Trophoblast cell (in vitro differentiated cells and primary cell): ENCODE measurements around the gene TTLL12.

Experiments used
- DNase-seq, 2 donors: peaks; one replicate each; pipeline ENCODE4 v3.0.0-alpha.2; 2016
- H2AFZ ChIP-seq: 2 replicates; pipeline ENCODE4 v1.6.1; 2013; ENCODE audit warnings: low read length, moderate library complexity, mild to moderate bottlenecking; ENCODE audit not compliant: insufficient read depth, poor library complexity
- H2AK5ac ChIP-seq: 2 replicates; pipeline ENCODE4 v1.6.1; 2013; ENCODE audit warnings: mild to moderate bottlenecking, low read length
- H2BK120ac ChIP-seq: 2 replicates; pipeline ENCODE4 v1.6.1; 2013; ENCODE audit warnings: low read length, mild to moderate bottlenecking, moderate library complexity; ENCODE audit not compliant: insufficient read depth, poor library complexity
- H2BK12ac ChIP-seq: 2 replicates; pipeline ENCODE4 v1.6.1; 2013; ENCODE audit warnings: mild to moderate bottlenecking, low read length, moderate library complexity
- H2BK5ac ChIP-seq: 2 replicates; pipeline ENCODE4 v1.6.1; 2013; ENCODE audit warnings: low read length, low read depth, moderate library complexity, mild to moderate bottlenecking; ENCODE audit not compliant: poor library complexity
- H3K14ac ChIP-seq: 2 replicates; pipeline ENCODE4 v1.6.1; 2013; ENCODE audit warnings: mild to moderate bottlenecking, low read length
- H3K18ac ChIP-seq: 2 replicates; pipeline ENCODE4 v1.6.1; 2013; ENCODE audit warnings: mild to moderate bottlenecking, low read length
- H3K23ac ChIP-seq: 2 replicates; pipeline ENCODE4 v1.6.1; 2013; ENCODE audit warnings: low read length
- H3K27ac ChIP-seq: 2 replicates; pipeline ENCODE4 v1.5.1; 2013; ENCODE audit warnings: low read depth, mild to moderate bottlenecking, inconsistent platforms, low read length, moderate library complexity
- H3K27me3 ChIP-seq: 2 replicates; pipeline ENCODE4 v1.6.1; 2013; ENCODE audit warnings: inconsistent platforms, mild to moderate bottlenecking, low read length, moderate library complexity; ENCODE audit not compliant: insufficient read depth
- H3K36me3 ChIP-seq, 2 experiments: 1 replicate in 1 of 2; 2 replicates in 1 of 2; pipeline ENCODE4 v1.6.1; 2013; ENCODE audit warnings: low read length in 2 of 2, mild to moderate bottlenecking in 2 of 2, moderate library complexity in 1 of 2; ENCODE audit not compliant: insufficient read depth in 2 of 2, control insufficient read depth in 1 of 2
- H3K4ac ChIP-seq: 2 replicates; pipeline ENCODE4 v1.6.1; 2013; ENCODE audit warnings: low read depth, mild to moderate bottlenecking, low read length, moderate library complexity
- H3K4me1 ChIP-seq, 2 experiments: 1 replicate in 1 of 2; 2 replicates in 1 of 2; pipeline ENCODE4 v1.6.1; 2013; ENCODE audit warnings: low read length in 2 of 2, mild to moderate bottlenecking in 2 of 2, moderate library complexity in 1 of 2; ENCODE audit not compliant: insufficient read depth in 2 of 2, control insufficient read depth in 1 of 2
- H3K4me2 ChIP-seq: 2 replicates; pipeline ENCODE4 v1.6.1; 2013; ENCODE audit warnings: inconsistent platforms, mild to moderate bottlenecking, low read length, moderate library complexity
- H3K4me3 ChIP-seq: 2 replicates; pipeline ENCODE4 v1.5.1; 2013; ENCODE audit warnings: mild to moderate bottlenecking, low read depth, low read length, inconsistent platforms
- H3K79me1 ChIP-seq: one replicate; pipeline ENCODE4 v1.6.1; 2013; ENCODE audit warnings: low read length
- H3K79me2 ChIP-seq: 2 replicates; pipeline ENCODE4 v1.6.1; 2013; ENCODE audit warnings: low read length, mild to moderate bottlenecking; ENCODE audit not compliant: control insufficient read depth, insufficient read depth, poor library complexity
- H3K9ac ChIP-seq: 2 replicates; pipeline ENCODE4 v1.6.1; 2013; ENCODE audit warnings: mild to moderate bottlenecking, low read length
- H3K9me3 ChIP-seq: 2 replicates; pipeline ENCODE4 v1.6.1; 2013; ENCODE audit warnings: low read depth, mild to moderate bottlenecking, control low read depth, inconsistent platforms, low read length; ENCODE audit not compliant: insufficient read depth
- H4K12ac ChIP-seq: 2 replicates; pipeline ENCODE4 v1.6.1; 2013; ENCODE audit warnings: low read depth, mild to moderate bottlenecking, low read length, moderate library complexity
- H4K8ac ChIP-seq: 2 replicates; pipeline ENCODE4 v1.6.1; 2013; ENCODE audit warnings: low read depth, mild to moderate bottlenecking, low read length, moderate library complexity
- H4K91ac ChIP-seq: one replicate; pipeline ENCODE4 v1.6.1; 2013; ENCODE audit warnings: low read depth, mild to moderate bottlenecking, low read length, moderate library complexity
- WGBS: extraction: QIAGEN DNeasy Blood & Tissue Kit; methylation state at CpG from one replicate; pipeline ENCODE4 v1.1.7; 2013; ENCODE audit warnings: missing lambda C conversion rate; ENCODE audit not compliant: insufficient read length, insufficient coverage; ENCODE audit errors: extremely low coverage; 5-methylcytosine and 5-hydroxymethylcytosine counted together

Gene TTLL12

GRCh38 chr22:43162412-43163150, 24.4 kb downstream of the TTLL12 start:
- Histone ChIP-seq H3K14ac (no peak overlapping the region), H3K36me3 (peaks cover 3 to 7% of the 10 kb centered on the region in 2 experiments), H3K27me3 (no peaks in the 10 kb centered on the region), H3K9ac (no peak overlapping the region), H3K18ac (no peak overlapping the region), H4K91ac (no peak overlapping the region), H3K23ac (no peak overlapping the region), H2BK12ac (no peak overlapping the region), H3K4me1 (peaks cover 0 to under 1% of the 10 kb centered on the region in 2 experiments), H3K4me3 (no peak overlapping the region), H2BK120ac (no peak overlapping the region), H2AFZ (no peak overlapping the region), H3K27ac (no peak overlapping the region), H2BK5ac (no peak overlapping the region), H3K4me2 (no peak overlapping the region), H4K8ac (no peak overlapping the region), H2AK5ac (no peak overlapping the region), H3K9me3 (peaks cover 1% of the 10 kb centered on the region), H3K79me2 (no peaks in the 10 kb centered on the region), H4K12ac (no peak overlapping the region), H3K79me1 (no peaks in the 10 kb centered on the region), H3K4ac (no peak overlapping the region)
- no peak for DNase-seq
- WGBS: no CpG with 5 or more reads among the region's 24 CpGs

- H3K79me1 ChIP-seq: no peaks in the 10 kb centered on the region
- H3K4ac ChIP-seq: no peak overlapping the region
- H3K27ac ChIP-seq: no peak overlapping the region
- peak overlapping the region; percentile 26 for H2AK5ac ChIP-seq
- no peak overlapping the region for H2BK120ac ChIP-seq
- H4K8ac ChIP-seq: no peak overlapping the region
- no peak overlapping the region for H3K23ac ChIP-seq
- no peak overlapping the region for H2BK12ac ChIP-seq
- H4K91ac ChIP-seq: no peak overlapping the region
- H4K12ac ChIP-seq: no peak overlapping the region
- H3K18ac ChIP-seq: no peak overlapping the region
- H3K9ac ChIP-seq: no peak overlapping the region
- no peak overlapping the region for H3K4me2 ChIP-seq
- peaks cover 1% of the 10 kb centered on the region for H3K9me3 ChIP-seq
- no peak for DNase-seq
- H3K79me2 ChIP-seq: no peaks in the 10 kb centered on the region
- H2BK5ac ChIP-seq: no peak overlapping the region
- no peak overlapping the region for H3K4me3 ChIP-seq
- no CpG with 5 or more reads among the region's 8 CpGs for WGBS
- no peaks in the 10 kb centered on the region for H3K36me3 ChIP-seq
- no peaks in the 10 kb centered on the region for H3K27me3 ChIP-seq
- no peak overlapping the region for H3K14ac ChIP-seq
- no peaks in the 10 kb centered on the region for H3K4me1 ChIP-seq
- no peak overlapping the region for H2AFZ ChIP-seq
Observed at GRCh38 chr22:43160497-43161126, 26.3 kb downstream of the TTLL12 start.

GRCh38 chr22:43159484-43160178, 27.3 kb downstream of the TTLL12 start:
- H3K79me2 ChIP-seq: no peaks in the 10 kb centered on the region
- H3K18ac ChIP-seq: no peak overlapping the region
- no peaks in the 10 kb centered on the region for H3K27me3 ChIP-seq
- H3K36me3 ChIP-seq: no peaks in the 10 kb centered on the region
- no peak overlapping the region for H3K23ac ChIP-seq
- no CpG with 5 or more reads among the region's 18 CpGs for WGBS
- no peak overlapping the region for H2AK5ac ChIP-seq
- no peak overlapping the region for H4K8ac ChIP-seq
- no peak overlapping the region for H3K4ac ChIP-seq
- H4K12ac ChIP-seq: no peak overlapping the region
- H2BK5ac ChIP-seq: no peak overlapping the region
- no peak overlapping the region for H3K14ac ChIP-seq
- H3K27ac ChIP-seq: no peak overlapping the region
- no peak overlapping the region for H3K9ac ChIP-seq
- no peak overlapping the region for H2AFZ ChIP-seq
- H4K91ac ChIP-seq: no peak overlapping the region
- H2BK12ac ChIP-seq: no peak overlapping the region
- H3K4me1 ChIP-seq: no peaks in the 10 kb centered on the region
- no peak overlapping the region for H3K4me2 ChIP-seq
- peaks cover 1% of the 10 kb centered on the region for H3K9me3 ChIP-seq
- no peaks in the 10 kb centered on the region for H3K79me1 ChIP-seq
- H3K4me3 ChIP-seq: no peak overlapping the region
- no peak overlapping the region for H2BK120ac ChIP-seq
- no peak for DNase-seq

GRCh38 chr22:43158778-43159483, 28.0 kb downstream of the TTLL12 start:
- H3K4me3 ChIP-seq: no peak overlapping the region
- H3K14ac ChIP-seq: no peak overlapping the region
- no peak overlapping the region for H3K4me2 ChIP-seq
- no peak overlapping the region for H3K27ac ChIP-seq
- no peak overlapping the region for H4K91ac ChIP-seq
- peaks cover 1% of the 10 kb centered on the region for H3K9me3 ChIP-seq
- WGBS: no CpG with 5 or more reads among the region's 24 CpGs
- no peaks in the 10 kb centered on the region for H3K36me3 ChIP-seq
- H4K8ac ChIP-seq: no peak overlapping the region
- no peak overlapping the region for H3K9ac ChIP-seq
- H3K79me1 ChIP-seq: no peaks in the 10 kb centered on the region
- no peak overlapping the region for H2AK5ac ChIP-seq
- H2AFZ ChIP-seq: no peak overlapping the region
- H3K23ac ChIP-seq: no peak overlapping the region
- H2BK5ac ChIP-seq: no peak overlapping the region
- H3K4me1 ChIP-seq: no peaks in the 10 kb centered on the region
- H2BK12ac ChIP-seq: no peak overlapping the region
- no peak overlapping the region for H3K4ac ChIP-seq
- no peak overlapping the region for H2BK120ac ChIP-seq
- DNase-seq: no peak
- H3K27me3 ChIP-seq: no peaks in the 10 kb centered on the region
- no peak overlapping the region for H3K18ac ChIP-seq
- H3K79me2 ChIP-seq: no peaks in the 10 kb centered on the region
- no peak overlapping the region for H4K12ac ChIP-seq
